Epithelial cell of proximal tubule (primary cell): Measurements from ENCODE around the gene IPO8. TPM values are rescaled to one million over a fixed set of nuclear protein-coding genes. Genes with fewer than 3 reads are reported as not detected.
A peak's percentile ranks its signal among the peaks of the same experiment; 100 is the strongest.

ENCODE experiments used
- DNase-seq: peaks from one replicate; pipeline ENCODE4 v3.0.0-alpha.2; 2011; ENCODE audit warnings: low read depth
- H3K4me3 ChIP-seq: 2 replicates; pipeline ENCODE4 v1.5.1; 2011; ENCODE audit warnings: low read depth, mild to moderate bottlenecking, low read length
- total RNA-seq: library from RNA; depleted of rRNA; stranded (reverse); fragments of >200 nt; gene quantifications from 2 replicates; pipeline ENCODE4 v1.2.3, GENCODE V29; 2015
- TF ChIP-seq, protein P1 (sequence below): conservative IDR thresholded peaks from 2 replicates; pipeline ENCODE4 v1.5.1; 2012; ENCODE audit warnings: low read depth, mild to moderate bottlenecking, low read length

IPO8 gene
- total RNA-seq, 1 donor from 2014 or later, result 12.5 TPM

GRCh38 chr12:30700216-30700900 lies 4.7 kb upstream of the IPO8 start:
- no peak overlapping the region for H3K4me3 ChIP-seq
- DNase-seq, result no peak
- TF ChIP-seq, protein P1, sequence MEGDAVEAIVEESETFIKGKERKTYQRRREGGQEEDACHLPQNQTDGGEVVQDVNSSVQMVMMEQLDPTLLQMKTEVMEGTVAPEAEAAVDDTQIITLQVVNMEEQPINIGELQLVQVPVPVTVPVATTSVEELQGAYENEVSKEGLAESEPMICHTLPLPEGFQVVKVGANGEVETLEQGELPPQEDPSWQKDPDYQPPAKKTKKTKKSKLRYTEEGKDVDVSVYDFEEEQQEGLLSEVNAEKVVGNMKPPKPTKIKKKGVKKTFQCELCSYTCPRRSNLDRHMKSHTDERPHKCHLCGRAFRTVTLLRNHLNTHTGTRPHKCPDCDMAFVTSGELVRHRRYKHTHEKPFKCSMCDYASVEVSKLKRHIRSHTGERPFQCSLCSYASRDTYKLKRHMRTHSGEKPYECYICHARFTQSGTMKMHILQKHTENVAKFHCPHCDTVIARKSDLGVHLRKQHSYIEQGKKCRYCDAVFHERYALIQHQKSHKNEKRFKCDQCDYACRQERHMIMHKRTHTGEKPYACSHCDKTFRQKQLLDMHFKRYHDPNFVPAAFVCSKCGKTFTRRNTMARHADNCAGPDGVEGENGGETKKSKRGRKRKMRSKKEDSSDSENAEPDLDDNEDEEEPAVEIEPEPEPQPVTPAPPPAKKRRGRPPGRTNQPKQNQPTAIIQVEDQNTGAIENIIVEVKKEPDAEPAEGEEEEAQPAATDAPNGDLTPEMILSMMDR, result no peak

GRCh38 chr12:30698346-30698745 lies 2.7 kb upstream of the IPO8 start:
- H3K4me3 ChIP-seq, result no peak overlapping the region
- DNase-seq, result no peak
- TF ChIP-seq, protein P1, result no peak

DNA sequence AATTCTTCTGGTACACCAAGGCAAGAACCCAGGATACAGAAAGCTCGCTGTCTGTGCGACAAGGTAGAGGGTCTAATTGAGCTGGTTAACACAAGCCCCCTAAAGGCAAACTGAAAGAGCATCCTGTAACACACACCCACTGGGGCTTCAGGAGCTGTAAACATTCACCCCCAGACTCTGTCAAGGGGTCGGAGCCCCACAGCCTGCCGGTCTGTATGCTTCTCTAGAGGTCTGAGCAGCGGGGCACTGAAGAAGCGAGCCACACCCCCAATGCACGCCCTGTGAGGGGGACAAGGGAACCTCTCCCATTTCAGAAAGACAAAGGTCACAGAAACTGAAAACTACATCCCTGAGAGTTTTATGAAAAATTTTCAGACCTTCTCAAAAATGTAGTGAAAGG lies 1.3 kb upstream of the IPO8 start:
- H3K4me3 ChIP-seq, result no peak overlapping the region
- TF ChIP-seq, protein P1, result no peak
- no peak for DNase-seq

DNA sequence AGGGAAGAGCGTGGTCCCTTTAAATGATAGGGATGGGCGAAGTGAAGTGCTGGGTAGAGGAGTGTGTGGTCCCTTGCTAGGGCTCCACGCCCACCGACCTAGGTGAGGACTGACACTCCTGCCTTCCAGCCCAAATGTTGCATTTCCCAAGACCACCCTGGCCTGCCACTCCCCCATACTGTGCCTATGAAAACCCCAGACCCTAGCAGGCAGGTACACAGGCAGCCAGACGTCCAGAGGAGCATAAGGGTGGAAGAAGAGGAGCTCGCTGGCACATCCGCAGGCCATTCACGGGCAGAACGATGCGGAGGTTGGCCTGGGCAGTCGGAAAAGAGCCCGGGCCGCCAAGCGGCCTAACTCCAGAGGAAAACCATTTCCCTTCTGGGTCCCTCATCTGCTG lies 817 bp upstream of the IPO8 start:
- TF ChIP-seq, protein P1, result no peak
- no peak for DNase-seq
- peak overlapping the region; percentile 94 for H3K4me3 ChIP-seq

DNA sequence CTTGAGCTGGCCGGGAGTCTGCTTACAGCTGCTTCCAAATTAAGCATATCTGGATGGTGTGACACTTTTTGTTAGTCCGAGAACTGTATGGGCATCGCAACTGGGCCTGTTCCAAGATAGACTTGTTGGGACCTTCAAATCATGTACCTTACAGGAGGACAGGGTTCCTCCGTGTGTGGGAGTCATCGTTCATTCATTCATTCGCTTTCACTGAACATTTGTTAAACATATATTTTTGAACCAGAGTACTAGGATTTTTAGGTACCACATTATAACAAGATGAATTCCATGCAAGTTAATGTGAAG lies 387 bp upstream of the IPO8 start:
- H3K4me3 ChIP-seq, result peak overlapping the region; percentile 94
- no peak for DNase-seq
- TF ChIP-seq, protein P1, result no peak

DNA sequence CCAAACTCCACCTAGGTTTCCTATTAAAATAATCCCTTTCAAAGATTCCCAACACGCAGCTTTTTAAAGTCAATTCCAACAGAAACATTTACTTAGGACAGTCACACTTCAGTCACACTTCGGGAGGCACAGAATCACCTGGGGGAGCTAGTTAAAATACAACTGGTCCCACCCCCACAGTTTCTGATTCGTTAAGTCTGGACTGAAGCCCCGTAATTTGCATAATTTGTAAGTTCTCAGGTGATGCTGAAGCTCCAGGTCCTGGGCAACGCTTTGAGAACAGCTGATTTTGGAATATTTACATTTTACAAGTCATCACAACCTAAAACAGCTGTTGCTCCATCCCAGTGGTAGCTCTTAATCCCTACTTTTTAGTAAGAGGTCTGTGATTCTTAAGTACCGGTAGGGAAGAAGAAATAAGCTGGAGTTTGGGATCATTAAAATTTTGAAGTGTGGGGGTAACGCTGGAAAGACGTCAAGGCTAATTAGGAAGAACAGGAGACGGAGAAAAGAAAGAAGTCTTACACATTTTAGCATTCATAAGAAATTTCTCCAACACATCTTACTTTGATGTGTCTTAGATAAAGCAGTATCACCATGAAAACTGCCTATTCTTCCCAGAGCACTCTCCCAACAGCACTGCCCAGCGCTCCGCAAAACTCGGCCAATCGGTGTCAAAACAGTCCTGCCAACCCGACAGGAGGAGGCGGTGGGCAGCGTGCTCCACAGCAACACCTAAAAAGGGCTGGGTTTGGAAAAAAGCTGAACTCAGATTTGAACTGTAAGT lies 1.1 kb downstream of the IPO8 start:
- TF ChIP-seq, protein P1, result no peak
- DNase-seq, result no peak
- peak overlapping the region; percentile 94 for H3K4me3 ChIP-seq
